ENCODE measurements around the gene DHFR.

The DHFR gene

DNA sequence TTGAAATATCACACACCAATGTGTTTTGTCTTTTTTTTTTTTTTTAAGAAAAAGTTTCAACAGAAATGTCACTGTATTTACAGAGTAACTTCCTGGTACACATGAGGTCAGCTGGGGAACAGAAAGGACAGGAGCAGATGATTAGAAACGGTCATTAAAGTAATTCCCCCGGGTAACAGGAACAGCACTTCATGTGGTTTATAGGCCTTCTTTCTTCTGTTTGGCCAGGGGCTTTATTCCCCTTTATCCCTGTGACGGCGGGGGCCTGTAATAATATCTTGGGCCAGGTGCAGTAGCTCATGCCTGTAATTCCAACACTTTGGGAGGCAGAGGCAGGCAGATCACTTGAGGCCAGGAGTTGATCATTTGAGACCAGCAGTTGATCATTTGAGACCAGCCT, 30.8 kb downstream of the DHFR start:
- TF ChIP-seq, protein P1, sequence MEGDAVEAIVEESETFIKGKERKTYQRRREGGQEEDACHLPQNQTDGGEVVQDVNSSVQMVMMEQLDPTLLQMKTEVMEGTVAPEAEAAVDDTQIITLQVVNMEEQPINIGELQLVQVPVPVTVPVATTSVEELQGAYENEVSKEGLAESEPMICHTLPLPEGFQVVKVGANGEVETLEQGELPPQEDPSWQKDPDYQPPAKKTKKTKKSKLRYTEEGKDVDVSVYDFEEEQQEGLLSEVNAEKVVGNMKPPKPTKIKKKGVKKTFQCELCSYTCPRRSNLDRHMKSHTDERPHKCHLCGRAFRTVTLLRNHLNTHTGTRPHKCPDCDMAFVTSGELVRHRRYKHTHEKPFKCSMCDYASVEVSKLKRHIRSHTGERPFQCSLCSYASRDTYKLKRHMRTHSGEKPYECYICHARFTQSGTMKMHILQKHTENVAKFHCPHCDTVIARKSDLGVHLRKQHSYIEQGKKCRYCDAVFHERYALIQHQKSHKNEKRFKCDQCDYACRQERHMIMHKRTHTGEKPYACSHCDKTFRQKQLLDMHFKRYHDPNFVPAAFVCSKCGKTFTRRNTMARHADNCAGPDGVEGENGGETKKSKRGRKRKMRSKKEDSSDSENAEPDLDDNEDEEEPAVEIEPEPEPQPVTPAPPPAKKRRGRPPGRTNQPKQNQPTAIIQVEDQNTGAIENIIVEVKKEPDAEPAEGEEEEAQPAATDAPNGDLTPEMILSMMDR (IDR thresholded peaks at IDR 0.05; ENCODE audit: insufficient read depth, low read length, poor library complexity, severe bottlenecking) = no peak
- Histone ChIP-seq H3K4me3 (replicated peaks; ENCODE audit: low read depth, low read length) (no peak overlapping the region), H3K36me3 (ENCODE audit: control insufficient read depth, insufficient read depth, low read length) (no peaks in the 10 kb centered on the region), H3K27me3 (replicated peaks; ENCODE audit: control insufficient read depth, insufficient read depth, low read length) (no peaks in the 10 kb centered on the region)
- DNase-seq (ENCODE audit: extremely low read depth, insufficient read length) = no peak

DNA sequence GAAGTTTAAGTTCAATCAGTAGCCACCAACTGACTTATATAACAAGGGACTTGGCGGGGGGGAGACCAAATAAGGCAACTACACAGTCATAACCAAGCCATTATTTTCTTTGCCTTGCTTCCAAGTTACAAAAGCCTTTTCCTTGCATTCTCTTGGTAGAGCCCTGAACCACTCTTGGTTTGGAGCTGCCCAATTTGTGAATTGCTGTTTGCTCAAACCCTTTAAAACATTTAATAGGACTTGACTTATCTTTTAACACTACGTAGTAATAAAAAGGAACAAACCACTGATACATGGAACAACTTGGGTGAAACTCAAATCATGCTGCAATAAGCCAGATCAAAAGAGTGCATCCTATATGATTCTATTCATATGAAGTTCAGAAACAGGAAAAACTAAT, 32.0 kb downstream of the DHFR start:
- H3K36me3 ChIP-seq (ENCODE audit: control insufficient read depth, insufficient read depth, low read length) = no peaks in the 10 kb centered on the region
- no peak overlapping the region for H3K4me3 ChIP-seq (replicated peaks; ENCODE audit: low read depth, low read length)
- TF ChIP-seq, protein P1 (IDR thresholded peaks at IDR 0.05; ENCODE audit: insufficient read depth, low read length, poor library complexity, severe bottlenecking) = no peak
- no peaks in the 10 kb centered on the region for H3K27me3 ChIP-seq (replicated peaks; ENCODE audit: control insufficient read depth, insufficient read depth, low read length)
- no peak for DNase-seq (ENCODE audit: extremely low read depth, insufficient read length)

DNA sequence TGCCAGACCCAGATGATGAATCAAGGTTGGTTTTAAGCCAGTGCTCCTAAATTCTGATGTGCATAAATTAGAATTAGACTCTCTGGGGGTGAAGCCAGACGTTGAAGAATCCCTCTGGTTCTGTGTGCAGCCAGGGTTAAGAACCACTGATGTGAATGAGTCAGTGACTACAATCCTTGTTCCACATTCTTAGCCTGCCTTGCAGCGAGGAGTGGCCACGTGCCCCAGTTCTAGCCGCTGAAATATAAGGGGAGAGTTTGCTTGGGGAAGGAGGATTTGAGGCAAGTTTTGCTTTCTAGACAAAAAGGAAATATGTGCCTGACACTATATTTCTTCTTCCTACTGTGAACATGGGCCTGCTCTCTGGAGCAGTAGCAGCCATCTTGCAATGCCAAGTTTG, 34.6 kb downstream of the DHFR start:
- no peak for DNase-seq (ENCODE audit: extremely low read depth, insufficient read length)

DNA sequence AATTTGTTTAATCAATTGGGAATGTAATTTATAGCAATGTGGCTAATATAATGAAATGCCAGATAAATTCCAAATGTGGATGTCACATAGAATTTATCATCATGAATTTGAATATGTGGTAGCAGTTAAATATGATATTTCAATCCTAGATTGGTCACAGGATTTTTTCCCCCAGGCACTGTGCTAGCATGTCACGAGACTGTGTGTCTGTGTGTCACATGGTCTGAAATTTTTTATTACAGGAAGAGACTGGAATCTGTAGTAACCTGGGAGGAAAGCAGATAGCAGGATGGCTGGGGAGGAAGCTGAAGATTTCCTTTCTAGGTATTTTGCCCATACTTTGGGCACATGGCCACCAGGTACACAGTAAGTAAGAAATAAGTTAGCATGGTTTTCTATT, 35.7 kb downstream of the DHFR start:
- no peak for DNase-seq (ENCODE audit: extremely low read depth, insufficient read length)
- H3K4me3 ChIP-seq (replicated peaks; ENCODE audit: low read depth, low read length) = no peak overlapping the region
- TF ChIP-seq, protein P1 (IDR thresholded peaks at IDR 0.05; ENCODE audit: insufficient read depth, low read length, poor library complexity, severe bottlenecking) = no peak
- H3K27me3 ChIP-seq (replicated peaks; ENCODE audit: control insufficient read depth, insufficient read depth, low read length) = no peaks in the 10 kb centered on the region
- no peaks in the 10 kb centered on the region for H3K36me3 ChIP-seq (ENCODE audit: control insufficient read depth, insufficient read depth, low read length)

More for the DNA sequence above, 34.6 kb downstream of the DHFR start:
- TF ChIP-seq, protein P1 (IDR thresholded peaks at IDR 0.05; ENCODE audit: insufficient read depth, low read length, poor library complexity, severe bottlenecking) = no peak
- no peaks in the 10 kb centered on the region for H3K36me3 ChIP-seq (ENCODE audit: control insufficient read depth, insufficient read depth, low read length)
- H3K4me3 ChIP-seq (replicated peaks; ENCODE audit: low read depth, low read length) = no peak overlapping the region
- no peaks in the 10 kb centered on the region for H3K27me3 ChIP-seq (replicated peaks; ENCODE audit: control insufficient read depth, insufficient read depth, low read length)

DNA sequence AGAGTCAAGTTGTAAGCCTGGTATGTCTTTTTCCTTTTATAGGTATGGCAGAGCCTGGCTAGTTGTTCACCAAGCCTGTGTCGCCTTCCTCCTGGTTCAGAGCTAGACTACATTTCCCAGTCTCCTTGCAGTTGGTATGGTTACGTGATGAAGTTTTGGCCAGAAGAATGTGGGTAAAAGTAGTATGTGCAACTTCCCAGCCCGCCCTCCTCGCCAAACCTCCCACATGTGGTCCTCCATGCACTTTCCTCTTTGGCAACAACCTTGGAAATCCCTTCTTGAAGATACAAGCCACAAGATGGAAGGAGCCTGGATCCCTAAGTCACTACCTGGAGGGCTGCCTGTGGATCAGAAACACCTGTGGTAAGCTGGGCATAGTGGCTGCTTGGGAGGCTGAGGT, 36.3 kb downstream of the DHFR start:
- Histone ChIP-seq H3K27me3 (replicated peaks; ENCODE audit: control insufficient read depth, insufficient read depth, low read length) (no peaks in the 10 kb centered on the region), H3K4me3 (replicated peaks; ENCODE audit: low read depth, low read length) (no peak overlapping the region), H3K36me3 (ENCODE audit: control insufficient read depth, insufficient read depth, low read length) (no peaks in the 10 kb centered on the region)
- TF ChIP-seq, protein P1 (IDR thresholded peaks at IDR 0.05; ENCODE audit: insufficient read depth, low read length, poor library complexity, severe bottlenecking) = no peak
- DNase-seq (ENCODE audit: extremely low read depth, insufficient read length) = no peak

DNA sequence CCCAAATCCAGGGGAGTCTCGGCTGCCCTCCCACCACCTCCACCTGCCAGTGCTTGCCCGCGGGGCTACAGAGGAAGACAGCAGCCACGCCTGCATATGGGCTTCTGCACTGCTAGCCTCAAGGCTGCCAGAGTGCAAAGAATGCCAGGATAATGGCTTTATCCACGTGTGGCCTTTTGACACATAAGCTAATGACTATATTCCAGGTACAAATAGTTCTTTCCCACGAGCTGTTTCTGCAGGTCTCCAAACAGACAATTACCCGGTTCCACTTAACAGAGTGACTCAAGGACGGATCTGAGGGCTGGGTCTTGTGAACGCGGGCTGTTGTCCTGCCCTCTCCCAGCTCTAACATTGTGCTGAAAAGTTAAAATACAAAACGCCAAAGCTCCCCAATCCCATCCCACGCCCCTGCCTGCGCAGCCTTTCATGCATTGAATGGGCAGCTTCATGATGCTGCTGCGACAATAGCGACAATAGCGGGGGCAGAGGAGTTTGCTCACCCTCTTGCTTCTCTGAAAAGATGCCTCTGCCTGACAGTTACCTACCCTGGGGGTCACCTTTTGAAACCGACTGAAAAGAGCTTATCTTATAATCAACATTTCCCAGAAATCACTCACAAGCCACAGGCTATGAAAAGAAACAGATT, 39.4 kb downstream of the DHFR start:
- Histone ChIP-seq H3K27me3 (replicated peaks; ENCODE audit: control insufficient read depth, insufficient read depth, low read length) (no peaks in the 10 kb centered on the region), H3K4me3 (replicated peaks; ENCODE audit: low read depth, low read length) (no peak overlapping the region), H3K36me3 (ENCODE audit: control insufficient read depth, insufficient read depth, low read length) (no peaks in the 10 kb centered on the region)
- TF ChIP-seq, protein P1 (IDR thresholded peaks at IDR 0.05; ENCODE audit: insufficient read depth, low read length, poor library complexity, severe bottlenecking) = no peak
- DNase-seq (ENCODE audit: extremely low read depth, insufficient read length) = no peak

All from GM06990 (cell line).